Loucy (cell line): ENCODE measurements around the gene LDLRAD4.

Experiments
- H2AFZ ChIP-seq: fragments of 200-600 bp; sonication (generic); 2 replicates; pipeline ENCODE4 v1.6.0; 2016; ENCODE audit warnings: antibody characterized with exemption, mild to moderate bottlenecking, low read length, moderate library complexity
- H3F3A ChIP-seq: fragments of 200-600 bp; 2 replicates; pipeline ENCODE4 v1.6.0; 2016; ENCODE audit warnings: antibody characterized with exemption, low read depth, mild to moderate bottlenecking
- H3K27me3 ChIP-seq: fragments of 200-600 bp; sonication (generic); 2 replicates; pipeline ENCODE4 v1.6.1; 2014; ENCODE audit warnings: low read length, mild to moderate bottlenecking; ENCODE audit not compliant: insufficient read depth, poor library complexity, severe bottlenecking
- H3K36me3 ChIP-seq: fragments of 200-600 bp; sonication (generic); 2 replicates; pipeline ENCODE4 v1.6.1; 2016; ENCODE audit warnings: low read length; ENCODE audit not compliant: insufficient read depth
- H3K4me1 ChIP-seq: fragments of 200-600 bp; sonication (generic); 2 replicates; pipeline ENCODE4 v1.5.1; 2014; ENCODE audit warnings: low read length, mild to moderate bottlenecking; ENCODE audit not compliant: insufficient read depth, poor library complexity, severe bottlenecking
- H3K4me2 ChIP-seq: fragments of 200-600 bp; sonication (generic); 2 replicates; pipeline ENCODE4 v1.6.0; 2014; ENCODE audit warnings: antibody characterized with exemption, low read length, low read depth, mild to moderate bottlenecking; ENCODE audit not compliant: poor library complexity, severe bottlenecking
- H3K4me3 ChIP-seq: fragments of 200-600 bp; sonication (generic); 2 replicates; pipeline ENCODE4 v1.5.1; 2014; ENCODE audit warnings: low read length, mild to moderate bottlenecking, mixed read lengths; ENCODE audit not compliant: poor library complexity, severe bottlenecking
- H3K79me2 ChIP-seq: fragments of 200-600 bp; sonication (generic); 2 replicates; pipeline ENCODE4 v1.6.1; 2014; ENCODE audit warnings: low read length; ENCODE audit not compliant: insufficient read depth
- H3K9ac ChIP-seq: fragments of 200-600 bp; sonication (generic); 2 replicates; pipeline ENCODE4 v1.6.0; 2014; ENCODE audit warnings: mild to moderate bottlenecking, low read depth, low read length, moderate library complexity; ENCODE audit not compliant: poor library complexity, severe bottlenecking
- H3K9me2 ChIP-seq: fragments of 200-600 bp; sonication (generic); replicated peaks from 2 replicates; pipeline ENCODE4 v1.6.1; 2016; ENCODE audit warnings: low read depth, low read length, mixed read lengths
- H3K9me3 ChIP-seq: fragments of 200-600 bp; sonication (generic); 2 replicates; pipeline ENCODE4 v1.6.1; 2014; ENCODE audit warnings: mild to moderate bottlenecking, antibody characterized with exemption, low read length, low read depth; ENCODE audit not compliant: insufficient read depth
- H4K20me1 ChIP-seq: fragments of 200-600 bp; sonication (generic); 2 replicates; pipeline ENCODE4 v1.6.0; 2014; ENCODE audit warnings: antibody characterized with exemption, low read length, mild to moderate bottlenecking; ENCODE audit not compliant: insufficient read depth, poor library complexity, severe bottlenecking
- CTCF ChIP-seq: fragments of 200-600 bp; sonication (generic); conservative IDR thresholded peaks from 2 replicates; pipeline ENCODE4 v1.5.1; 2014; ENCODE audit warnings: mild to moderate bottlenecking, antibody characterized with exemption, low read length
- EZH2phosphoT487 ChIP-seq: fragments of 200-600 bp; IDR thresholded peaks from 2 replicates; pipeline ENCODE4 v1.6.1; 2018; ENCODE audit warnings: antibody characterized with exemption, mild to moderate bottlenecking, moderate library complexity, borderline replicate concordance

The LDLRAD4 gene

GRCh38 chr18:13376298-13376840 lies 157.8 kb downstream of the LDLRAD4 start:
- Histone ChIP-seq H3K27me3 (no peaks in the 10 kb centered on the region), H3K9ac (no peak overlapping the region), H2AFZ (no peak overlapping the region), H3K4me3 (no peak overlapping the region), H3K79me2 (peaks cover 14% of the 10 kb centered on the region; the same call in 1 of the 2 replicates), H3K9me3 (no peaks in the 10 kb centered on the region), H3F3A (no peaks in the 10 kb centered on the region), H3K4me1 (peaks cover 51% of the 10 kb centered on the region), H3K9me2 (no peaks in the 10 kb centered on the region), H4K20me1 (no peaks in the 10 kb centered on the region), H3K36me3 (no peaks in the 10 kb centered on the region), H3K4me2 (no peak overlapping the region)
- TF ChIP-seq CTCF (no peak), EZH2phosphoT487 (no peak)

DNA sequence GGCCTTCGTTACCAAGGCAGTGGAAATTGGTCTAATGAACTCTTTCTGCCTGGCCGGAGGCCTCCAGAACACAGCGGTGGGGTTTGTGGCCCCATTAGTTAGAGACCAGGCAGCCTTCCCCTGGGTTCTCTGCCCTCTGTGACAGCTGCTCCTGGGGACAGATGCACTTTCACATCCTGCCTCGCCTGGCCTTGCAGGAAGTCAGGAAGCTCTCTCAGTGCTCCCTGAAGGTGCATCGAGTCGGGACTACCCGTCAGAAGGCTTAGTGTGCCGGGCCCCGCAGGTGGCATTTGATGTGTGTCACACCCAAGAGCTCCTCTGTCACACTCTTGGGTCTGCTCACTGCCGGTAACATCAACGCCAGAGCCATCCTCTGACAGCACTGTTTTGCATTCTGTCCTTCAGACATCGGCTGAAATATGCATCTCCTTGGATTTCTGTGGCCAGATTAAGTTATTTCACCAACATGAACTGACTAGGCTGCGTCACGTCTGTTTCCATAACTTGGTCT lies 158.3 kb downstream of the LDLRAD4 start:
- Histone ChIP-seq H4K20me1 (no peaks in the 10 kb centered on the region), H3K4me3 (no peak overlapping the region), H3K9me3 (no peaks in the 10 kb centered on the region), H3K9me2 (no peaks in the 10 kb centered on the region), H3K36me3 (no peaks in the 10 kb centered on the region), H3K27me3 (no peaks in the 10 kb centered on the region), H3K4me2 (no peak overlapping the region), H3F3A (no peaks in the 10 kb centered on the region), H3K79me2 (peaks cover 14% of the 10 kb centered on the region; the same call in 1 of the 2 replicates), H3K4me1 (peaks cover 54% of the 10 kb centered on the region), H2AFZ (no peak overlapping the region), H3K9ac (no peak overlapping the region)
- TF ChIP-seq CTCF (no peak), EZH2phosphoT487 (no peak)

- no peak overlapping the region for H3K9ac ChIP-seq
- no peaks in the 10 kb centered on the region for H3F3A ChIP-seq
- H3K4me2 ChIP-seq, result no peak overlapping the region
- no peak for TF ChIP-seq CTCF
- no peak for TF ChIP-seq EZH2phosphoT487
- no peak overlapping the region for H2AFZ ChIP-seq
- no peaks in the 10 kb centered on the region for H3K36me3 ChIP-seq
- no peaks in the 10 kb centered on the region for H3K27me3 ChIP-seq
- no peaks in the 10 kb centered on the region for H3K9me2 ChIP-seq
- no peak overlapping the region for H3K4me3 ChIP-seq
- no peaks in the 10 kb centered on the region for H3K9me3 ChIP-seq
- no peaks in the 10 kb centered on the region for H4K20me1 ChIP-seq
- peaks cover 57% of the 10 kb centered on the region for H3K4me1 ChIP-seq
- H3K79me2 ChIP-seq, result peaks cover 11% of the 10 kb centered on the region; the same call in 1 of the 2 replicates
These were observed 158.9 kb downstream of the LDLRAD4 start for GRCh38 chr18:13377496-13377895.
